Fibroblast of pulmonary artery (primary cell): ENCODE data around the gene AFG1L.
A peak's percentile ranks its signal among the peaks of the same experiment; 100 is the strongest.

Experiments
- DNase-seq: peaks from one replicate; pipeline ENCODE4 v3.0.0-alpha.2; 2010; ENCODE audit warnings: low read depth
- H3K4me3 ChIP-seq: replicated peaks from 2 replicates; pipeline ENCODE4 v1.5.1; 2011; ENCODE audit warnings: low read depth, mild to moderate bottlenecking, control low read depth, low read length, moderate library complexity
- CTCF ChIP-seq: IDR thresholded peaks from 2 replicates; pipeline ENCODE4 v1.5.1; 2011; ENCODE audit warnings: mild to moderate bottlenecking, control low read depth, low read length, inconsistent platforms; ENCODE audit errors: missing control alignments

AFG1L gene

DNA sequence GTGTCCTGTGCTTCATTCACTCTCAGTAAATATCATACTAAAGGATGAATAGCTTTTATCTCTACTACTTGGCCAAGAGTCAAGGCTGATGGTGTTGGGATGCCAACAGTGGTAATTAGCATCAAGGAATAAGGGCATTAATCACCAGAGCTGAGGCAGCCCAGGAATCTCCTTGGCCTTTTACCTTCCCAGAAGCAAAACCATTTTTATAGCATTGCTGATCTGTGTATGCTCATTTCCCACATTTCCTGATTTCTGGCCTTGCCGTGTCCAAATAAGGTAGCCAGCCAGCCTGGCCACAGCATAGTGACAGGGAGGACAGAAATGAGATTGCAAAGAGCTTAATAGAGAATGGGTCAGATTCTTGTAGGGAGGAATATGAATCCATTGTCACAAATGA, 189.2 kb downstream of the AFG1L start:
- no peak for TF ChIP-seq CTCF
- no peak overlapping the region for H3K4me3 ChIP-seq
- no peak for DNase-seq

GRCh38 chr6:108489699-108490098, 194.8 kb downstream of the AFG1L start:
- no peak overlapping the region for H3K4me3 ChIP-seq
- no peak for TF ChIP-seq CTCF
- DNase-seq = no peak

GRCh38 chr6:108492131-108492766, 197.4 kb downstream of the AFG1L start:
- H3K4me3 ChIP-seq = no peak overlapping the region
- peak; percentile 76 for DNase-seq
- TF ChIP-seq CTCF = peak; percentile 76

GRCh38 chr6:108494434-108494833, 199.6 kb downstream of the AFG1L start:
- no peak for DNase-seq
- no peak overlapping the region for H3K4me3 ChIP-seq
- TF ChIP-seq CTCF = no peak

DNA sequence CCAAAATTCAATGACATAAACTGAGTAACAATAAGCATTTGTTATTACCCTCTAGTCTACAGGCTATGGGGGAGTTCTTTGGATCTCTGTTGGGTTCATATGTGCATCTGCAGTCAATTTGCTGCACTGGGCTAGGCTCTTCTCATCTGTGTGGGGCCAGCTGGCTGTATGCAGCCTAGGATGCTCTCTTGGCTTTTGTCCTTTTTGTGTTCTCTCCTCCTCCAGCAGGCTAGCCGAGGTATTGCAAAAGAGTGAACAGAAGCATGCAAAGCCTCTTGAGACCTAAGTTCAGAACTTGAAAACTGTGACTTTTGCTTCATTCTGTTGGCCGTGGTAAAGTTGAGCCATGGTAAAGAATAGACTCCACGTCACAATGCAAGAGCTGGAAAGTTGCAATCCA, 203.0 kb downstream of the AFG1L start:
- TF ChIP-seq CTCF = peak; percentile 80
- peak; percentile 72 for DNase-seq
- no peak overlapping the region for H3K4me3 ChIP-seq

DNA sequence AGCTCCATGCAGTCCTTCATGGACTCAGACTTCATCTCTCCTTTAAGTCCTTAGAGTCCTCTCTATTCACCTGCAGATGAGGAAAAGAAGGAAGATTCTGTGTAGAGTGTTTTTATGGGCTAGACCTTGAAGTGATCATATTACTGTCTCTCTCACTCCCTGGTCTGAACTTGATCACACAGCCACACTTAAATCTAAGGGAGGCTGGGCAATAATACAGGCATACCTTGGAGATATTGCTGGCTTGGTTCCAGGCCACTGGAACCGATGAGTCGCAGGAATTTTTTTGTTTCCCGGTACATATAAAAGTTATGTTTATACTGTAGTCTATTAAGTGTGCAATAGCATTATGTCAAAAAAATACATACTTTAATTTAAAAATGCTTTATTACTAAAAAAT, 206.7 kb downstream of the AFG1L start:
- peak; percentile 30 for DNase-seq
- H3K4me3 ChIP-seq = no peak overlapping the region
- no peak for TF ChIP-seq CTCF

DNA sequence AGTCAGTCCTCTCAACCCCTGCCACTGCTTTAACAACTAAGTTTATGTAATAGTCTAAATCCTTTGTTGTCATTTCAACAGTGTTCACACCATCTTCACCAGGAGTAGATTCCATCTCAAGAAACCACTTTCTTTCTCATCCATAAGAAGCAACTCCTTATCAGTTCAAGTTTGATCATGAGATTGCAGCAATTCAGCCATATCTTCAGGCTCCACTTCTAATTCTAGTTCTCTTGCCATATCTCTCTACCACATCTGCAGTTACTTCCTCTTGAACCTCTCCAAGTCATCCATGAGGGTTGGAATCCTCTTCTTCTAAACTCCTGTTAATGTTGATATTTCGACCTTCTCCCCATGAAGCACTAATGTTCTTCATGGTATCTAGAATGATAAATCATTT, 208.0 kb downstream of the AFG1L start:
- no peak overlapping the region for H3K4me3 ChIP-seq
- no peak for DNase-seq
- no peak for TF ChIP-seq CTCF
